NCI-H345 treated with DMSO at 0.1 percent for 48 hours (cell line): ENCODE measurements around the gene HDAC8.
"Not testable (repeated sequence)": the region's sequence is repeated elsewhere in the genome, so short reads cannot be mapped to it uniquely, and the experiment has no call there.

Source experiments
- DNase-seq: peaks from one replicate; lab custom pipeline; 2025; ENCODE audit not compliant: unreplicated experiment; lab: John Stamatoyannopoulos, UW

HDAC8 gene

GRCh38 chrX:72536542-72536941 is 36.1 kb downstream of the HDAC8 start:
- no peak for DNase-seq

DNA sequence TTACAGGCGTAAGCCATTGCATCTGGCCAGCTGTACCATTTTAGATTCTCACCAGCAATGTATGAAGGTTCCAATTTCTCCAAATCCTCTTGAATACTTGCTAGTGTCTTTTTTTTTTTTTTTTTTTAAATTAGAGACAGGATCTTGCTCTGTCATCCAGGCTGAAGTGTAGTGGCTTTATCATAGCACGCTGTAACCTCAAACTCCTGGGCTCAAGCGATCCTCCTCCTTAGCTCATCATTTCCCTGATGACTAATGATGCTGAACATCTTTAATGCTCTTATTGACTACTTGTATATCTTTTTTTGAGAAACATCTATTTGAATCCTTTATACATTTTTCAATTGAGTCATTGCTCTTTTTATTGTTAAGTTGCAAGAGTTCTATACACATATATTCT is 40.3 kb downstream of the HDAC8 start:
- no peak for DNase-seq

- no peak for DNase-seq
Observed at GRCh38 chrX:72526534-72527508, 45.8 kb downstream of the HDAC8 start.

DNA sequence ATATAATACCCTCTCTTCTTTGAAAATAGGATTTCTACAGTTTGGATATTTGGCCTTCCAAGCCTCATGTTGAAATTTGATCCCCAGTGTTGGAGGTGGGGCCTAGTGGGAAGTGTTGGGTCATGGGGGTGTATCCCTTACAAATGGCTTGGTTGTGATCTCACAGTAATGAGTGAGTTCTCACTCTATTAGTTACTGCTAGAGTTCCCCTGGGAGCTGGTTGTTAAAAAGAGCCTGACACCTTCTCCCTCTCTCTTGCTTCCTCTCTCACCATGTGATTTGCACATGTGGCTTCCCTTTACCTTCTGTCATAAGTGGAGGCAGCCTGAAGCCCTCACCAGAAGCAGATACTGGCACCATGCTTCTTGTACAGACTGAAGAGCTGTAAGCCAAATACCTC is 73.9 kb downstream of the HDAC8 start:
- DNase-seq: no peak

- DNase-seq: no peak
Observed at GRCh38 chrX:72495046-72495445, 77.6 kb downstream of the HDAC8 start.

DNA sequence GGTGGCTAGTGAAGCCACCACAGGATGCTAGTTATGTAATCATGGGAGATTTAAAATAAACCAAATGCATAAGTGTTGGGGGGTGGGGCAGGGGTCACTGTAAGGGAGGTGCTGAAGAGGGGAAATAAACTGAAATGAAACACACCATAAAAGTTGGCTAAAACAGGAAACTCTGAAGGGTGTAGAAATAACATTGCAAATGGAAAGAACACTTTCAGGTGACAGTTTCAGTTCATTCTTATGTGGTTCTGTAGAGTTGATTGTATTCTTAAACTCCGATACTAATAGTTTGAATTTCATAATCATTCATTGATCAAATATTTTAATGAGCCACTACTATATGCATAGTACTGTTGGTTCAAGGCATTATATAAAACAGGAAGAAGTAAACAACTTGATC is 80.1 kb downstream of the HDAC8 start:
- no peak for DNase-seq

DNA sequence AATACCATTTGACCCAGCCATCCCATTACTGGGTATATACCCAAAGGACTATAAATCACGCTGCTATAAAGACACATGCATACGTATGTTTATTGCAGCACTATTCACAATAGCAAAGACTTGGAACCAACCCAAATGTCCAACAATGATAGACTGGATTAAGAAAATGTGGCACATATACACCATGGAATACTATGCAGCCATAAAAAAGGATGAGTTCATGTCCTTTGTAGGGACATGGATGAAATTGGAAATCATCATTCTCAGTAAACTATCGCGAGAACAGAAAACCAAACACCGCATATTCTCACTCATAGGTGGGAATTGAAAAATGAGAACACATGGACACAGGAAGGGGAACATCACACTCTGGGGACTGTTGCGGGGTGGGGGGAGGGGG is 82.4 kb downstream of the HDAC8 start:
- not testable (repeated sequence) for DNase-seq

- DNase-seq: no peak
Observed at GRCh38 chrX:72487661-72488060, 85.0 kb downstream of the HDAC8 start.

DNA sequence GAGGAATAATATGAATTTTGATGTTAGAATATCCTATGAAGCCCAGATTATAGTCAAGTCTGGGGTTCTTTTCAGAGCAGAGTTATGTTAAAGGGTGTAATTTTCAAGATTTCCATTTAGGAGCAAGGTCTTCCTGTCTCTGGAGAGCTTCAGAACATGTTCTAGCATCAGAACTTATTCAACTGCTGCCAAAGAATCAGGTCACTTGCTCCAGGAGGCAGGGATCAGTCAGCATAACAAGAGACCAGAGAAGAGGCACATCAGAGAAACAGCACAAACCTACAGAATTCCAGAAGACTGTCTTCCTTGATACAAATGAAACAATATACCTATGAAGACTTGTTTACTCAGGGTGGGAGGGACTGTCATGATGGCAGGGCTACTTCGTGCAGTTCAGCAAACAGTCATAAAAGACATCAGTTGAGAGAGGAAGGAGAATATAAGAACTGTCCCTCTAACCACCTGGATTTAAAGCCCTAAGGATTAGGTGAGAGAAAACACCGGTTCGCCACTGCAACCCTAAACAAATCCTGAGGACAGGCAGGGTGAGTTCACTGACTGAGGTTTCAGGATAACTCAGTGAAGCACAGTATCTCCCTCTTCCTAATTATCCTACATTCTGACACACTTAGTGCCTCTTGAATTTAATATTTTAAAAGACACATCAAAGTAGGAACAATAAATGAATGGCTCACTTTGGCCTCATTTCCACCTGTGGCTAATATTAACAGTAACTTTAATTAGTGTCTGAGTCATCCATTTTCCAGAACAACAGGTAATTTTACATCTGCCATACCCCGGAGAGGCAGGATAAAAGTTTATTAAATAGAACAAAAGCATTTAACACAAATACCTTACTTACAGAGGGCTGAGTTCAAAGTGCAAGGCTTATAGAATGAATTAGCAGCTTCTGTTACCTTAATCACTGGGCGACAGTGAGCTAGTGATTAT is 93.0 kb downstream of the HDAC8 start:
- no peak for DNase-seq

DNA sequence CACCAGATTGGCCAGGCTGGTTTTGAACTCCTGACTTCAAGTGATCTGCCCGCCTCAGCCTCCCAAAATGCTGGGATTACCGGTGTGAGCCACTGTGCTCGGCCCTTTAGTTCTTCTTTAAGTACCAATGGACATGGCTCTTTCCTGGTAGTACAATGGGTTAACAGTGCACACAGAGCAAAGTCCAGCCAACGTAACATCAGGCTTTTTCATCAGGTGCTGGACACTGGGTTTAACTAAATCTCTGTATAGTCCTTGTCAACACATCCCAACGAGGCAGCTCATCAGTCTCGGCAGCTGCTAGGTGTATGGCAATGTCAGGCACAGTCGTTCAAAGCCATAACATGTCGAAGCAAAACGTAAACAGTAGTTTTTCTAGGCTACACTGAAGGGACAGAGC is 93.8 kb downstream of the HDAC8 start:
- no peak for DNase-seq

DNA sequence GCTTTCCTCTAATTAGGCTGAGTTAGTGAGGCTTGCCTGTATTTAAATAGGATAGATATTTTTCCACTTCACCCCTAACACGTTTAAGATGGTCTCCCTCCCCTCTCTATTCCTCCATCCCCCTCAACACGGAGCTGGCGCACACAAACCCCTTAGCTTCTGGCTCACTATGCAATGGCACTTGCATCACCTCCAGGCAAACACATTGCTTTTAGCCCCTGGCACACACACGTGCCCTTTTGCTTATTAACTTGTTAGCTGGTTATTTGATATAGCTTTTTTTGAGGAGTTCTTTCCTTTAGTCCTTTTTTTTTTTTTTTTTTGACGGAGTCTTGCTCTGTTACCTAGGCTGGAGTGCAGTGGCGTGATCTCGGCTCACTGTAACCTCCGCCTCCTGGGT is 94.3 kb downstream of the HDAC8 start:
- DNase-seq: no peak

DNA sequence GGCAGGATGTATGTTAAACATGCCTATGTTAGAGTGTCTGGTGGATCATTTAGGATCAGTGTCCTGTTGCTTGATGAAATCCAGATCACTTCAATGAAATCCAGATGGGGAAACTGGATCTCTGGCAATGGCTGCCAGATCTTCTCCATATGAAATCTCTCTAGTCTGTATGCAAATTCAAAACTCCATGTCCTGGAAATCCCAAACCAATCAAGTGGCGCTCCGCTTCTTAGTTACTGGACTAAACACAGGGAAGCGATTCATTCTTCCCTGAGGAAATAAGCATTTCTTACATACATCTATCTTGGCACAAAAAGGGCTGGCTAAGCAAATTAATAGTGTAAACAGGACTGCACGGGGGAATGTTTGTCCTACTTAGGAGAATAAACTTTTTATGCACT is 94.9 kb downstream of the HDAC8 start:
- no peak for DNase-seq

DNA sequence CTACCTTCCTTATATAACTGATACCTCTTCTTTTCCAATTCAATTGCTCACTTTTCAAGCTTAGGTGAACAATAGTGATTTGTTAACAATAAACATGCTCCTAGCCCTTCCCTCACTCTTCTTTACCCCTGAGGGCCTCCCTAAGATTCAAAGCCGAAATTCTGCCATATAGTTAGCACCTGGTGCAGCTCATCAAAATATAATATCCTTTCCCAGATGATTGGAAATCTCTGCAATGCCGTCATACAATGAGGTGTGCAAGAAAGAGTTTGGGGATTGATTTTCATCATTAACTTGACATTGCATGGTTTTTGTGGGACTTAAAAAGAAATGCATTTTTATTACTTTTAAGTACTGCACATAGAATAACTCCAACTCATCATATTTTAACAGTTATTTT is 95.3 kb downstream of the HDAC8 start:
- no peak for DNase-seq

DNA sequence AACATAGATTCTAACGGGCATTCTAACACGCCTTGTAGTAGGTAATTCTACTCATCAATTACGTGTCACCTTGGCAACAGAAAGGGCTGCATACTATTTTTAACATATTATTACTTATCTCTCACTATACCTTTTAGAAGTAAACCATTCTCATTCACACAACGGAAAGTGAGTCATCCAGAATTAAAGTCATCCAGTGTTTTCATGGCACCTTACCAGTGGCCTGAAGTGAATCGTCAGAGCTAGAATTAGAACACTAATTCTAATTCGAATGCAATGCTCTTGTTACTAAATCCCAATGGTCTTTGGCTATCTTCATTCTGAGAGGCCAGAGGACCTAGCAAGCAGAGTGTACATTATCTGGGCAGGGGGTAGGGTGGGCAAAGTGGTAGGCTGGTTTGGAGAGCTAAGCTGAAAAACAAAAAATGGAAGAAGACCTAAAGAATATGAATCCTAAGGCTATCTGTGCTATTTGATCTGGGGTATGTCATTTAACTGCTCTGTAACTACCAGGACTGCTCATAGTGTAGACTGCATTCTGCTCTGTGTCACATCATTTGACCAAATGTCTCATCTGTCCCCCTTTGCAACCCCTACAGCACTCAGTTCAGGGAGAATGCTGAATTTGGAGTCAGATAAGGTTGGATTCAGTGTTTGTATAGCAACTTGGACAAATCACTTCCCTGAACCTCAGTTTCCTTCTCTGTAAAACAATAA is 96.5 kb downstream of the HDAC8 start:
- DNase-seq: no peak

DNA sequence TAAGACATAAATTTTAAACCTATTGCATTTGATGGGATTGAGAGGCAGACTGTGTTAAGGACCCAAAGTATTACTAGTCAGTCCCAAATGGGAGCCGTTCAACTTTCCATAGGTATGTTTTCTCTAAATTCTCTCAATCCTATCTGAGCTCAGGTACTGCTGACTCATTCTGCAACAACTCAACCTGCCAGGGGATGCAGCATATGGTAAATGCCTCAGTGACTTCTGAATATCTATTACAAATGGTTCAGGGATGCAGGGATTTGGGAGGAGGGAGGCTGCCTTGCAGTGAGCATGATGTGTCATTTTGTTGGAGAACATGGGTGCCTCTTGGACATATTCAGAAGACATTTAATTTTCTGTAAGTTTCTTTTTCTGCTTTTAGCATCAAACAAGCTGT is 97.3 kb downstream of the HDAC8 start:
- no peak for DNase-seq

GRCh38 chrX:72470532-72471223 is 102.0 kb downstream of the HDAC8 start:
- no peak for DNase-seq

- DNase-seq: no peak
Observed at GRCh38 chrX:72470117-72470516, 102.5 kb downstream of the HDAC8 start.

GRCh38 chrX:72468607-72469006 is 104.0 kb downstream of the HDAC8 start:
- no peak for DNase-seq

GRCh38 chrX:72467135-72467534 is 105.5 kb downstream of the HDAC8 start:
- DNase-seq: no peak

- DNase-seq: no peak
Observed at GRCh38 chrX:72466493-72466892, 106.2 kb downstream of the HDAC8 start.

DNA sequence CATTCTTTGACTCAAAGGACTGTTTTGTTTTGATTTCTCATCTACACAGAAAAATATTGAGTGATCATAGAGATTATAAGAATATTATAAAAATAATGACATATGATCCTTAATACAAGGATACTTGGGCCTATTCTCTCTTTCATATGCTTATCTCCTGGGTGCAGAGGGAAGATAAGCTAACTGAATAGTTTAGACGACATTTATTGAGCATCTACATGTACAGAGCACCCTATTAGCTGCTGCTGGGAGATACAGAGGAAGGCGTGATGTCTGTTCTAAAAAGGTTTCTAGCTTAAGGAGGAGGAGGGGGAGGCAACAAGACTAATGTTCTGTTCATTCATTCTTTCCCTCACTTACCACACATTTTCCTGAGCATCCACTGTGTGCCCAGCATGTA is 106.8 kb downstream of the HDAC8 start:
- no peak for DNase-seq
